T-cell (primary cell): ENCODE measurements around the gene PSTPIP1. TPM values are rescaled to one million over a fixed set of nuclear protein-coding genes. Genes with fewer than 3 reads are reported as not detected.

Source experiments
- ATAC-seq, 4 experiments: fragments of 200-7000 bp in 3 of 4; fragments of 150-1000 bp in 1 of 4; cut with Tn5 transposase; replicated peaks in 1 of 4; 1 replicate in 3 of 4; 2 replicates in 1 of 4; pipeline ENCODE4 v1.10.0; 2021; ENCODE audit warnings: moderate library complexity in 3 of 4, mild to moderate bottlenecking in 2 of 4, moderate number of reproducible peaks in 1 of 4
- CTCF ChIA-PET, 2 donors: fragments of 300-600 bp; sonication (Branson Sonifier 250); formaldehyde crosslinking; loops; one replicate each; lab custom pipeline; 2022; ENCODE audit warnings: antibody characterized with exemption in 2 of 2; lab: Charles Lee
- POLR2A ChIA-PET, 2 donors: fragments of 300-600 bp; sonication (Branson Sonifier 250); formaldehyde crosslinking; loops; one replicate each; lab custom pipeline; 2022; ENCODE audit warnings: antibody characterized with exemption in 2 of 2; lab: Charles Lee
- DNase-seq, 35 experiments: peaks; one replicate each; pipeline versions ENCODE4 v3.0.0 to v3.0.0-alpha.2; 2013 to 2023
- H3K27ac ChIP-seq: one replicate; pipeline ENCODE4 v1.5.1; 2013; ENCODE audit warnings: low read length
- H3K27me3 ChIP-seq, 2 experiments: replicated peaks in 1 of 2; 1 replicate in 1 of 2; 2 replicates in 1 of 2; pipeline versions ENCODE4 v1.6.1 to v1.7.0; 2013; ENCODE audit warnings: low read length in 1 of 2, mixed read lengths in 1 of 2; ENCODE audit not compliant: control insufficient read depth in 2 of 2, insufficient read depth in 2 of 2; ENCODE audit errors: extremely low read depth in 1 of 2
- H3K36me3 ChIP-seq, 2 donors: 1 replicate in 1 of 2; 2 replicates in 1 of 2; pipeline versions ENCODE4 v1.6.1 to v1.7.0; 2013; ENCODE audit warnings: low read length in 1 of 2; ENCODE audit not compliant: control insufficient read depth in 2 of 2, insufficient read depth in 1 of 2; ENCODE audit errors: extremely low read depth in 1 of 2
- H3K4me1 ChIP-seq, 2 experiments: 1 replicate in 1 of 2; 2 replicates in 1 of 2; pipeline versions ENCODE4 v1.6.1 to v1.7.0; 2013; ENCODE audit warnings: low read length in 2 of 2, mixed read lengths in 1 of 2; ENCODE audit not compliant: insufficient read depth in 2 of 2, control insufficient read depth in 1 of 2; ENCODE audit errors: extremely low read depth in 1 of 2
- H3K4me3 ChIP-seq, 2 donors: 1 replicate in 1 of 2; 2 replicates in 1 of 2; pipeline versions ENCODE4 v1.5.1 to v1.7.0; 2013; ENCODE audit warnings: mild to moderate bottlenecking in 2 of 2, low read length in 1 of 2, moderate library complexity in 1 of 2; ENCODE audit not compliant: control insufficient read depth in 1 of 2; ENCODE audit errors: extremely low read depth in 1 of 2
- H3K9me3 ChIP-seq: 2 replicates; pipeline ENCODE4 v1.7.0; 2013
- H3K27ac Mint-ChIP-seq, 2 donors: one replicate each; pipeline ENCODE4 v1.8.0; 2020 to 2021; ENCODE audit warnings: mild to moderate bottlenecking in 2 of 2, mixed read lengths in 2 of 2
- H3K27me3 Mint-ChIP-seq, 2 donors: one replicate each; pipeline ENCODE4 v1.8.0; 2021 to 2022; ENCODE audit warnings: mixed read lengths in 2 of 2
- H3K36me3 Mint-ChIP-seq: one replicate; pipeline ENCODE4 v1.8.0; 2021; ENCODE audit warnings: mixed read lengths
- H3K4me1 Mint-ChIP-seq, 3 donors: one replicate each; pipeline ENCODE4 v1.8.0; 2020 to 2022; ENCODE audit warnings: mixed read lengths in 3 of 3, mild to moderate bottlenecking in 1 of 3
- H3K4me3 Mint-ChIP-seq, 3 donors: one replicate each; pipeline ENCODE4 v1.8.0; 2020 to 2022; ENCODE audit warnings: mild to moderate bottlenecking in 3 of 3, mixed read lengths in 3 of 3, moderate library complexity in 3 of 3
- H3K9me3 Mint-ChIP-seq, 3 donors: one replicate each; pipeline ENCODE4 v1.8.0; 2020 to 2022; ENCODE audit warnings: mixed read lengths in 3 of 3
- WGBS: methylation state at CpG from one replicate; pipeline ENCODE4 v1.1.5; 2013; ENCODE audit warnings: missing lambda C conversion rate; ENCODE audit not compliant: insufficient coverage; 5-methylcytosine and 5-hydroxymethylcytosine counted together
- total RNA-seq, 35 experiments: library from RNA in 6 of 35; stranded (reverse) in 6 of 35; fragments of 120-200 nt in 1 of 35; gene quantifications; one replicate each; pipeline versions ENCODE4 v1.2.1 to v1.2.4 and lab custom pipeline; 2013 to 2026

The PSTPIP1 gene
- total RNA-seq, 5 donors from 2014 or later (not counting 1 experiment from before 2014, with no cell fraction given) = 110 to 231 (median 180) TPM

- no peaks in the 10 kb centered on the region for H3K9me3 Mint-ChIP-seq
- no peak overlapping the region for H3K4me3 Mint-ChIP-seq
- H3K36me3 ChIP-seq = peaks cover 32 to 77% of the 10 kb centered on the region in 2 donors
- H3K27me3 Mint-ChIP-seq = no peaks in the 10 kb centered on the region
- peak overlapping the region in 1 of 2 donors; percentile 43 for H3K27ac Mint-ChIP-seq
- H3K4me1 ChIP-seq = peaks cover 14 to 54% of the 10 kb centered on the region in 2 experiments
- peaks cover 25 to 34% (median 30%) of the 10 kb centered on the region in 3 donors for H3K4me1 Mint-ChIP-seq
- H3K4me3 ChIP-seq = no peak overlapping the region
- ChIA-PET CTCF (interaction anchor here in 1 of 2 donors (0.5 kb wide), 1 partner anchor 46 kb away, joined by 3 read pairs; no protein-coding TSS in a partner anchor), POLR2A (no interaction called here)
- H3K36me3 Mint-ChIP-seq = peaks cover 21% of the 10 kb centered on the region
- H3K27me3 ChIP-seq = no peaks in the 10 kb centered on the region
- 93% methylated on average over 11 of the region's 12 CpGs for WGBS
- ATAC-seq (no peak), DNase-seq (peak in 1 of 35 experiments; percentile 6)
- no peaks in the 10 kb centered on the region for H3K9me3 ChIP-seq
- H3K27ac ChIP-seq = peak overlapping the region; percentile 20
These were observed 31.7 kb downstream of the PSTPIP1 start for GRCh38 chr15:77026501-77027110.

- Histone ChIP-seq H3K4me3 (no peak overlapping the region), H3K36me3 (peaks cover 35 to 83% of the 10 kb centered on the region in 2 donors), H3K27me3 (no peaks in the 10 kb centered on the region), H3K4me1 (peaks cover 8 to 48% of the 10 kb centered on the region in 2 experiments), H3K9me3 (no peaks in the 10 kb centered on the region), H3K27ac (no peak overlapping the region)
- H3K4me1 Mint-ChIP-seq = peaks cover 19 to 28% (median 24%) of the 10 kb centered on the region in 3 donors
- no peaks in the 10 kb centered on the region for H3K9me3 Mint-ChIP-seq
- 90% methylated on average over 10 of the region's 12 CpGs for WGBS
- H3K36me3 Mint-ChIP-seq = peaks cover 18% of the 10 kb centered on the region
- POLR2A ChIA-PET = no interaction called here
- DNase-seq (peak in 2 of 35 experiments; percentile 8 to 12), ATAC-seq (no peak)
- H3K4me3 Mint-ChIP-seq = no peak overlapping the region
- peak overlapping the region in 1 of 2 donors; percentile 43 for H3K27ac Mint-ChIP-seq
- CTCF ChIA-PET = interaction anchor here in 1 of 2 donors (0.5 kb wide), 1 partner anchor 46 kb away, joined by 3 read pairs; no protein-coding TSS in a partner anchor
- no peaks in the 10 kb centered on the region for H3K27me3 Mint-ChIP-seq
These were observed 32.3 kb downstream of the PSTPIP1 start for GRCh38 chr15:77027111-77027696.

- CTCF ChIA-PET = no interaction called here
- H3K36me3 ChIP-seq = peaks cover 39 to 85% of the 10 kb centered on the region in 2 donors
- Mint-ChIP-seq H3K4me3 (no peak overlapping the region), H3K36me3 (peaks cover 16% of the 10 kb centered on the region), H3K4me1 (peaks cover 13 to 21% (median 18%) of the 10 kb centered on the region in 3 donors), H3K9me3 (no peaks in the 10 kb centered on the region), H3K27ac (no peak overlapping the region), H3K27me3 (no peaks in the 10 kb centered on the region)
- H3K27me3 ChIP-seq = no peaks in the 10 kb centered on the region
- H3K4me1 ChIP-seq = peaks cover 3 to 41% of the 10 kb centered on the region in 2 experiments
- no peaks in the 10 kb centered on the region for H3K9me3 ChIP-seq
- DNase-seq (peak in 1 of 35 experiments; percentile 22), ATAC-seq (no peak)
- POLR2A ChIA-PET = no interaction called here
- WGBS = 98% methylated on average over 24 of the region's 45 CpGs
- H3K4me3 ChIP-seq = no peak overlapping the region
- no peak overlapping the region for H3K27ac ChIP-seq
These were observed 32.9 kb downstream of the PSTPIP1 start for GRCh38 chr15:77027697-77028450.

GRCh38 chr15:77028451-77029165 is 33.7 kb downstream of the PSTPIP1 start:
- no peak overlapping the region for H3K4me3 Mint-ChIP-seq
- POLR2A ChIA-PET = no interaction called here
- 98% methylated on average over 4 of the region's 22 CpGs for WGBS

GRCh38 chr15:77029166-77030047 is 34.5 kb downstream of the PSTPIP1 start:
- Histone ChIP-seq H3K4me3 (no peak overlapping the region), H3K27me3 (no peaks in the 10 kb centered on the region), H3K36me3 (peaks cover 49 to 94% of the 10 kb centered on the region in 2 donors), H3K9me3 (no peaks in the 10 kb centered on the region), H3K27ac (no peak overlapping the region), H3K4me1 (peaks cover 0 to 26% of the 10 kb centered on the region in 2 experiments)
- H3K4me3 Mint-ChIP-seq = no peak overlapping the region
- 89% methylated on average over 17 of the region's 21 CpGs for WGBS
- H3K27me3 Mint-ChIP-seq = no peaks in the 10 kb centered on the region
- peaks cover 2 to 6% (median 5%) of the 10 kb centered on the region in 3 donors for H3K4me1 Mint-ChIP-seq
- H3K9me3 Mint-ChIP-seq = no peaks in the 10 kb centered on the region
- POLR2A ChIA-PET = no interaction called here
- ATAC-seq (no peak), DNase-seq (peak in 2 of 35 experiments; percentile 1 to 23)
- H3K27ac Mint-ChIP-seq = peak overlapping the region; percentile 39 to 52
- peaks cover 16% of the 10 kb centered on the region for H3K36me3 Mint-ChIP-seq
- CTCF ChIA-PET = interaction anchor here in 1 of 2 donors (0.6 kb wide), 1 partner anchor 89 kb away, joined by 3 read pairs; no protein-coding TSS in a partner anchor

More at GRCh38 chr15:77028451-77029165, 33.7 kb downstream of the PSTPIP1 start:
- DNase-seq (peak in 1 of 35 experiments; percentile 21), ATAC-seq (no peak)
- Histone ChIP-seq H3K4me3 (no peak overlapping the region), H3K9me3 (no peaks in the 10 kb centered on the region), H3K27me3 (no peaks in the 10 kb centered on the region), H3K36me3 (peaks cover 46 to 86% of the 10 kb centered on the region in 2 donors), H3K4me1 (peaks cover 2 to 34% of the 10 kb centered on the region in 2 experiments), H3K27ac (no peak overlapping the region)
- H3K27ac Mint-ChIP-seq = peak overlapping the region in 1 of 2 donors; percentile 34
- H3K36me3 Mint-ChIP-seq = peaks cover 16% of the 10 kb centered on the region
- CTCF ChIA-PET = no interaction called here
- no peaks in the 10 kb centered on the region for H3K9me3 Mint-ChIP-seq
- peaks cover 5 to 14% (median 11%) of the 10 kb centered on the region in 3 donors for H3K4me1 Mint-ChIP-seq
- no peaks in the 10 kb centered on the region for H3K27me3 Mint-ChIP-seq
